LNCAP (cell line): ENCODE measurements around the gene SORCS2.

ENCODE experiments used
- CTCF ChIP-seq: fragments of 450-650 bp; IDR thresholded peaks from 2 replicates; pipeline ENCODE4 v1.5.1; 2017; ENCODE audit warnings: mild to moderate bottlenecking

Gene SORCS2

DNA sequence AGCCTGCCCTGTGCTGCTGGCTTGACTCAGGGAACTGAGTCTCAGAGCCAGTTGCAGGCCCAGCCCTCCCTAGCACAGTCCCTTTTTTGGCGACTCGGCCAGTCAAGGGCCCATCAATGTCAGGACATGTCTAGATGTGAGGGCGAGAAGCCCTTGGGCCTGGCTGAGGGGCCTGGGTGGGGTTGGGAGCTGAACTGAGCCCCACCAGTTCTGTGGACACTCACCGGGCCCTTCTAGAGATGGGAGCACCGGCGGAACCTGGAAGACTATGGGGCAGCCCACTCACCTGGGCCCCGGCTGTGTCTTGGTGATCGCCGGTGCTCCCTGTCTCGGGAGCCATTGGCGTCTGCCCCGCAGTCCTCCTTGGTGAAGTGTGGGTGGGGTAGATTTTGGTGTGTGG is 501.4 kb downstream of the SORCS2 start:
- TF ChIP-seq CTCF = no peak

GRCh38 chr4:7694324-7694723 is 502.0 kb downstream of the SORCS2 start:
- no peak for TF ChIP-seq CTCF

DNA sequence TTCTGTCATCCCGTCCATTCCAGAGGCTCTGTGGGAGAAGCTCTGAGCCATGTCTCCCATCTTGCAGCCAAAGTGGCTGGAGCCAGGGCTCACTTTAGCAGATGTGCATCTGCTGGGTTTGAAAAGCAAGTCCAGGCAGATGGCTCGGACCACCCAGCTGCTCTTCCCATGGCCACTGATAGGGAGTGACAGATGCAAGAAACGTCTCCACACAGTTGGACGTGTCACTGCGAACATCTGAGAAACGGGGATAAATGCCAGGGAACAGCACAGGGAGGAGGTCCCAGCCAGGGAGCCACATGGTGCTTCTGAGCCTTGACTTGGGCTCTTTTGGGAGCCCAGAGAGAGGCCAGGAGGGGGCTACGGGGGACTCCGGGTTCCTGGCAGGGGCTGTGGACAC is 505.0 kb downstream of the SORCS2 start:
- no peak for TF ChIP-seq CTCF

- no peak for TF ChIP-seq CTCF
These were observed 505.5 kb downstream of the SORCS2 start for GRCh38 chr4:7697821-7698220.

- peak; percentile 27 for TF ChIP-seq CTCF
These were observed 506.2 kb downstream of the SORCS2 start for GRCh38 chr4:7698584-7698983.

- no peak for TF ChIP-seq CTCF
These were observed 506.7 kb downstream of the SORCS2 start for GRCh38 chr4:7699031-7699430.

- TF ChIP-seq CTCF = no peak
These were observed 507.5 kb downstream of the SORCS2 start for GRCh38 chr4:7699825-7700224.

DNA sequence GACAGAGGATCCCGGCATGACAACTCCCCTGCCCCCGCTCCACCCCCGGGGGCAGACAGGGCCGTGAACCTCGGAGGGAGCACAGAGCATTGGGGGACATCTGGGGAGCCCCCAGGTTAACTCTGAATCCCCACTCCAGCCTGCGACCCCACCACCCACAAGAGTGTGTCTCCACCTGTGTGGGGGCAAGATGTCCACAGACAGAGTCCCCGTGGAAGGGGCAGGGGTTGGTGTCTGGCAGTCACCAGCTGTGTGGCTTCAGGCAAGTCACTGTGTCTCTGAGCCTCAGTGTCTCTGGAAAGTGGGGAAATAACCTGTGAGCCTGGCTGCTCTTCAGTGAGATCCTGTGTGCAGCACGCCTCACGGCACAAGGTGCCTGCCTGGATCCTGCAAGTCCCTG is 508.3 kb downstream of the SORCS2 start:
- TF ChIP-seq CTCF = no peak
